B cell (primary cell): ENCODE measurements around the gene USE1.

ENCODE experiments used
- EZH2 ChIP-seq: IDR thresholded peaks from 2 replicates; pipeline ENCODE4 v1.6.1; 2012; ENCODE audit warnings: borderline replicate concordance, low read depth, mild to moderate bottlenecking, moderate library complexity, low read length; ENCODE audit not compliant: insufficient read depth, poor library complexity, severe bottlenecking
- TF ChIP-seq, protein P1 (sequence below): fragments of 200-600 bp; IDR thresholded peaks from one replicate; pipeline ENCODE4 v1.8.0; 2022; ENCODE audit warnings: antibody characterized with exemption, mild to moderate bottlenecking

DNA sequence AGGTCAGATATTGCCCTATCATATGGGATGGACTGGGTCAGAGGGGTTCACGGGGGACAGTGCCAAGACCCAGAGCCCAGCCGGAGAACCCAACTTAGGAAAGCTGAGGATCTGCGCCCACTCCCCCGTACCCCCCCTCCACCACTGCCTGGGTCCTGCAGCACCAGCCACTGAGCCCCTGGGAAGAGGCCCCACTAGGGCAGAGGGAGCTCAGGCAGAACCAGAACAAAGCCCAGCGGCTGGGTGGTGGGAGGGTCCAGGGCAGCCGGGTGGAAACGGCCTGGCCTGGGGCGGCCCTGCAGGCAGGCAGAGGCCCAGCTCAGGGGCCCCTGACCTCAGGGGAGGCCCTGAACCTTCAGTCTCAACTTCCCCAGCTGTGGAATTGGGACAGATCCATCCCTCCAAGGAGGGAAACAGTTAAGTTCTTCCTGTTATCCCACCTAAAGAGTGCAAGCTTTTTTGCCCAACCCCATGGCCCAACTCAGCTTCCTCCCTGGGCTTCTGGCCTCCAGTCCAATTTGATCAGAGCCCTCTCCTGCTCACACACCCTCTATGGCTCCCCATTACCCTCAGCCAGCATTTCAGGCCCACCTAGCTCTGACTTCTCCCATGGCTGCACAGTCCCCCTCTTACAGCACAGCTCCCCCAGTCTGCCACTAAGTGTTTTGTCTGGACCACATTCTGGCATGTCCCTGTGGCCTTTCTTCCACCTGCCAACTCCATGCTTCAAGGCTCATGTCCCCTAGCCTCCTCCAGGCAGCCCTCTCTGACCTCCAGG lies 27.5 kb downstream of the USE1 start:
- TF ChIP-seq, protein P1, sequence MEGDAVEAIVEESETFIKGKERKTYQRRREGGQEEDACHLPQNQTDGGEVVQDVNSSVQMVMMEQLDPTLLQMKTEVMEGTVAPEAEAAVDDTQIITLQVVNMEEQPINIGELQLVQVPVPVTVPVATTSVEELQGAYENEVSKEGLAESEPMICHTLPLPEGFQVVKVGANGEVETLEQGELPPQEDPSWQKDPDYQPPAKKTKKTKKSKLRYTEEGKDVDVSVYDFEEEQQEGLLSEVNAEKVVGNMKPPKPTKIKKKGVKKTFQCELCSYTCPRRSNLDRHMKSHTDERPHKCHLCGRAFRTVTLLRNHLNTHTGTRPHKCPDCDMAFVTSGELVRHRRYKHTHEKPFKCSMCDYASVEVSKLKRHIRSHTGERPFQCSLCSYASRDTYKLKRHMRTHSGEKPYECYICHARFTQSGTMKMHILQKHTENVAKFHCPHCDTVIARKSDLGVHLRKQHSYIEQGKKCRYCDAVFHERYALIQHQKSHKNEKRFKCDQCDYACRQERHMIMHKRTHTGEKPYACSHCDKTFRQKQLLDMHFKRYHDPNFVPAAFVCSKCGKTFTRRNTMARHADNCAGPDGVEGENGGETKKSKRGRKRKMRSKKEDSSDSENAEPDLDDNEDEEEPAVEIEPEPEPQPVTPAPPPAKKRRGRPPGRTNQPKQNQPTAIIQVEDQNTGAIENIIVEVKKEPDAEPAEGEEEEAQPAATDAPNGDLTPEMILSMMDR: no peak
- no peak for TF ChIP-seq EZH2
